ENCODE measurements around the gene CYP8B1. TPM values are rescaled to one million over a fixed set of nuclear protein-coding genes. Genes with fewer than 3 reads are reported as not detected.

CYP8B1 gene
- total RNA-seq, 1 experiment from 2014 or later = not detected

DNA sequence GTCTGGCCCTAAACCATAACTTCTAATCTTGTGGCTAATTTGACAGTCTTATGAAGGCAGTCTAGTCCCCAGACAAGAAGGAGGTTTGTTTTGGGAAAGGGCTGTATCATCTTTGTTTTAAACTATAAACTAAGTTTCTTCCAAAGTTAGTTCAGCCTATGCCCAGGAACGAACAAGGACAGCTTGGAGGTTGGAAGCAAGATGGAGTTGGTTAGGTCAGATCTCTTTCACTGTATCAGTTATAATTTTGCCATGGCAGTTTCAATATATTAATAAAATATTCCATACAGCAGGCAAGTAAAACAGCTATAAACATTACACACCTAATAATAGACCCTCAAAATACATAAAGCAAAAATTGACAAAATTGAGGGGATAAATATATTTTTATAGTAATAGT is 17.1 kb upstream of the CYP8B1 start:
- Histone ChIP-seq H3K9me3 (ENCODE audit: insufficient read depth, low read depth) (no peaks in the 10 kb centered on the region), H3K36me3 (ENCODE audit: low read depth) (no peaks in the 10 kb centered on the region), H3K4me3 (no peak overlapping the region), H3F3A (ENCODE audit: insufficient read depth, low read depth) (no peaks in the 10 kb centered on the region), H3K27me3 (ENCODE audit: insufficient read depth, low read depth) (no peaks in the 10 kb centered on the region), H3K9me2 (ENCODE audit: insufficient read depth) (no peaks in the 10 kb centered on the region), H3K79me2 (ENCODE audit: low read depth) (no peaks in the 10 kb centered on the region), H2AFZ (no peak overlapping the region), H4K20me1 (ENCODE audit: insufficient read depth) (no peaks in the 10 kb centered on the region), H3K4me2 (no peak overlapping the region), H3K27ac (no peak overlapping the region), H3K4me1 (replicated peaks; ENCODE audit: insufficient read depth) (no peaks in the 10 kb centered on the region)
- BruUV-seq (replicated peaks) = no TSS peak
- no peak for TF ChIP-seq EZH2 (IDR thresholded peaks at IDR 0.05; ENCODE audit: low read depth)
- TF ChIP-seq, protein P1, sequence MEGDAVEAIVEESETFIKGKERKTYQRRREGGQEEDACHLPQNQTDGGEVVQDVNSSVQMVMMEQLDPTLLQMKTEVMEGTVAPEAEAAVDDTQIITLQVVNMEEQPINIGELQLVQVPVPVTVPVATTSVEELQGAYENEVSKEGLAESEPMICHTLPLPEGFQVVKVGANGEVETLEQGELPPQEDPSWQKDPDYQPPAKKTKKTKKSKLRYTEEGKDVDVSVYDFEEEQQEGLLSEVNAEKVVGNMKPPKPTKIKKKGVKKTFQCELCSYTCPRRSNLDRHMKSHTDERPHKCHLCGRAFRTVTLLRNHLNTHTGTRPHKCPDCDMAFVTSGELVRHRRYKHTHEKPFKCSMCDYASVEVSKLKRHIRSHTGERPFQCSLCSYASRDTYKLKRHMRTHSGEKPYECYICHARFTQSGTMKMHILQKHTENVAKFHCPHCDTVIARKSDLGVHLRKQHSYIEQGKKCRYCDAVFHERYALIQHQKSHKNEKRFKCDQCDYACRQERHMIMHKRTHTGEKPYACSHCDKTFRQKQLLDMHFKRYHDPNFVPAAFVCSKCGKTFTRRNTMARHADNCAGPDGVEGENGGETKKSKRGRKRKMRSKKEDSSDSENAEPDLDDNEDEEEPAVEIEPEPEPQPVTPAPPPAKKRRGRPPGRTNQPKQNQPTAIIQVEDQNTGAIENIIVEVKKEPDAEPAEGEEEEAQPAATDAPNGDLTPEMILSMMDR (conservative IDR thresholded peaks at IDR 0.05) = no peak
- ChIA-PET POLR2A (ENCODE audit: unreplicated experiment) (no interaction called here), CTCF (no interaction called here)
- intact Hi-C loops (cut with micrococcal nuclease; ENCODE audit: unreplicated experiment) = no loop called here
- no peak for DNase-seq

DNA sequence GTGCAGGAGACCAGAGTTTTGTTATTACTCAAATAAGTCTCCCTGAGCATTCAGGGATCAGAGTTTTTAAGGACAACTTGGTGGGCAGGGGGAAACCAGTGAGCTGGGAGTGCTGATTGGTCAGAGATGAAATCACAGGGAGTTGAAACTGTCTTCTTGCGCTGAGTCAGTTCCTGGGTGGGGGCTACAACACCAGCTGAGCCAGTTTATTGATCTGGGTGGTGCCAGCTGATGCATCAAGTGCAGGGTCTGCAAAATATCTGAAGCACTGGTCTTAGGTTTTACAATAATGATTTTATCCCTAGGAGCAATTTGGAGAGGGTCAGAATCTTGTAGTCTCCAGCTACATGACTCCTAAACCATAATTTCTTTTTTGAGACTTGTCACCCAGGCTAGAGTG is 16.5 kb upstream of the CYP8B1 start:
- no peak overlapping the region for H3K27ac ChIP-seq
- no peaks in the 10 kb centered on the region for H3K79me2 ChIP-seq (ENCODE audit: low read depth)
- no peak overlapping the region for H2AFZ ChIP-seq
- intact Hi-C loops (cut with micrococcal nuclease; ENCODE audit: unreplicated experiment) = no loop called here
- CTCF ChIA-PET = no interaction called here
- H3K27me3 ChIP-seq (ENCODE audit: insufficient read depth, low read depth) = no peaks in the 10 kb centered on the region
- H4K20me1 ChIP-seq (ENCODE audit: insufficient read depth) = no peaks in the 10 kb centered on the region
- H3K4me2 ChIP-seq = no peak overlapping the region
- POLR2A ChIA-PET (ENCODE audit: unreplicated experiment) = no interaction called here
- BruUV-seq (replicated peaks) = no TSS peak
- TF ChIP-seq EZH2 (IDR thresholded peaks at IDR 0.05; ENCODE audit: low read depth) = no peak
- TF ChIP-seq, protein P1 (conservative IDR thresholded peaks at IDR 0.05) = no peak
- no peaks in the 10 kb centered on the region for H3K9me3 ChIP-seq (ENCODE audit: insufficient read depth, low read depth)
- no peaks in the 10 kb centered on the region for H3K9me2 ChIP-seq (ENCODE audit: insufficient read depth)
- H3F3A ChIP-seq (ENCODE audit: insufficient read depth, low read depth) = no peaks in the 10 kb centered on the region
- H3K4me3 ChIP-seq = no peak overlapping the region
- DNase-seq = no peak
- no peaks in the 10 kb centered on the region for H3K4me1 ChIP-seq (replicated peaks; ENCODE audit: insufficient read depth)
- no peaks in the 10 kb centered on the region for H3K36me3 ChIP-seq (ENCODE audit: low read depth)

DNA sequence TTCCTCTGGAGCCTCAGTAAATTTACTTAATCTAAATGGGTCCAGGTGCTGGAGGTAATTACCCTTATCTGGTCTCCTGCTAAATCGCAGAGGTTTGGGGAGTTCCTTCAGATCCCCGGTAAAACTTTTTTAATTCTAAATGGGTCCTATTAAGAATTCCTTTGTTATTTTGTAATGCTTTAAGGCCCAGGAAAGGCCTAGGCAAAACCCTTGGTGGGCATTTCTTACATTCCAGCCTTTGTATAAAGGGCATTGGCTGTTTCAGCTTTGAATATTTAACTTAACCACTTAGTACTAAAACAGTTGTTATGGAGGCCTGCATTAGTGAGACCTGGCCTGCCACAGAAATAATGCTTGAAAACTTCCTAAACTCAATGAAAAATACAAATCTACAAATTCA is 15.4 kb upstream of the CYP8B1 start:
- Histone ChIP-seq H3K36me3 (ENCODE audit: low read depth) (no peaks in the 10 kb centered on the region), H3K4me2 (no peak overlapping the region), H3K9me3 (ENCODE audit: insufficient read depth, low read depth) (no peaks in the 10 kb centered on the region), H3K79me2 (ENCODE audit: low read depth) (no peaks in the 10 kb centered on the region), H3K27me3 (ENCODE audit: insufficient read depth, low read depth) (no peaks in the 10 kb centered on the region), H3K9me2 (ENCODE audit: insufficient read depth) (no peaks in the 10 kb centered on the region), H2AFZ (no peak overlapping the region), H3F3A (ENCODE audit: insufficient read depth, low read depth) (no peaks in the 10 kb centered on the region), H3K4me3 (no peak overlapping the region), H3K4me1 (replicated peaks; ENCODE audit: insufficient read depth) (no peaks in the 10 kb centered on the region), H3K27ac (no peak overlapping the region), H4K20me1 (ENCODE audit: insufficient read depth) (no peaks in the 10 kb centered on the region)
- TF ChIP-seq EZH2 (IDR thresholded peaks at IDR 0.05; ENCODE audit: low read depth) = no peak
- TF ChIP-seq, protein P1 (conservative IDR thresholded peaks at IDR 0.05) = no peak
- CTCF ChIA-PET = no interaction called here
- BruUV-seq (replicated peaks) = no TSS peak
- no peak for DNase-seq
- intact Hi-C loops (cut with micrococcal nuclease; ENCODE audit: unreplicated experiment) = no loop called here
- POLR2A ChIA-PET (ENCODE audit: unreplicated experiment) = no interaction called here

Measured in PC-9 (cell line).